GM18517 (cell line): ENCODE data around the gene DELE1.
"Not testable (repeated sequence)": the region's sequence is repeated elsewhere in the genome, so short reads cannot be mapped to it uniquely, and the experiment has no call there.

ENCODE experiments used
- ATAC-seq: cut with Tn5 transposase; IDR thresholded peaks from one replicate; pipeline ENCODE4 v1.9.1; 2021; ENCODE audit warnings: mild to moderate bottlenecking, moderate library complexity; ENCODE audit not compliant: unreplicated experiment

DELE1 gene

DNA sequence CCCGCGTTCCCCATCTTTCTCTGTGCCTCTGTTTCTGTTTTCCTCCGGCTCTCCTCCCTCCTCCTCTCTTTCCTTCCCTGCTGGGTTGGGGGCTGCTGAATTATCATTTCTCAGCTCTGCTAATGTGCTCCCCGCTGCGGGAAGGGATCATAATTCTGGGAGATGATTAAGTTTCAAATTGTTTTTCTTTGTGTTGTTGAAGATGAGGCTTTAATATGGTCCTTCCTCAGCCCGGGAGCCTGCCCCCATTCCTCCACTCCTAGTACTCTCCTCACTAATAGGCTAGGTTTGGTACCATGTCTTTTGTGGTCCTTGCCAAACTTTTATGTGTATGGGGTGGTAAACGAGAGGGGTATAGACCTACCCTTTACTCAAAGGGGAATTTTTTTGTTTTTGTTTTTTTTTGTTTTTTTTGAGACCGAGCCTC lies 39.8 kb upstream of the DELE1 start:
- ATAC-seq = no peak

GRCh38 chr5:141889282-141889871 lies 34.3 kb upstream of the DELE1 start:
- no peak for ATAC-seq

DNA sequence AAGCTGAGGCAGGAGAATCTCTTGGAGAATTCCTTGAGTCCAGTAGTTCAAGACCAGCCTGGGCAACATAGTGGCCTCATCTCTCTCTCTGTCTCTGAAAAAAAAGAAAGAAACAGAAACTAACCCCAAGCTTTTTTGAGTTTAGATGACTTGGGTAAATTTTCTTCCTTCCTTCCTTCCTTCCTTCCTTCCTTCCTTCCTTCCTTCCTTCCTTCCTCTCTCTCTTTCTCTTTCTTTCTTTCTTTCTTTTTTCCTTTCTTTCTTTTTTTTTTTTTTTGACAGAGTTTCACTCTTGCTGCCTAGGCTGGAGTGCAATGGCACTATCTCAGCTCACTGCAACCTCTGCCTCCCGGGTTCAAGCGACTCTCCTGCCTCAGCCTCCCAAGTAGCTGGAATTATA lies 33.2 kb upstream of the DELE1 start:
- not testable (repeated sequence) for ATAC-seq

- ATAC-seq = no peak
Observed at GRCh38 chr5:141897425-141897824, 26.2 kb upstream of the DELE1 start.

DNA sequence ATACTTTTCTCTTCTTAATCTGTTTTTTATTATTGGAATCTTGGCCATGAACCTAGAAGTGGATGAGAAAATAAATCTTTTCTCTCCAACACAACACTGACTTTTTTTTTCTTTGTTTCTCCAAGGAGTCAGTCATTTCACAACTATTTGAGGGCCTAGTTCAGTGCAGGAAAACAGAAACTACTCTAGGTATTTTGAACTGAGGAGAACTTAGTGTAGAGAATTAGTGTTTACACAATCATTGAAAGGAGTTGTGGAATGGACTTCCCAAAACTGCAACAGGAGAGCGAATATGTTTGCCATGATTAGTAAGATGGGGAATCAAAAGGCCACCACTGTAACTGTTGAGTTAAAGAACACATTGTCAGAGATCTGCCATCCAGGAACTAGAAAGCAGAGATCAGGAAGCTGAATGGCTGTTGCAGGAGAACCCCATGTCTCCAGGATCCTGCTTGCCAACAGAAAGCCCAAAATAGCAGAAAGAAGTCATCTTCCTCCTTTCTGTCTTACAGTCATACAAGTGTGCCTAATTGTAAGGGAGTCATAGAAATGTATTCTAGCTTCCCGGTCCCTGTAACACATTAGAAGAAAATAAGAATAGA lies 25.1 kb upstream of the DELE1 start:
- no peak for ATAC-seq

GRCh38 chr5:141902015-141902814 lies 21.5 kb upstream of the DELE1 start:
- ATAC-seq = no peak

GRCh38 chr5:141903261-141903660 lies 20.4 kb upstream of the DELE1 start:
- no peak for ATAC-seq

GRCh38 chr5:141904551-141904950 lies 19.1 kb upstream of the DELE1 start:
- ATAC-seq = no peak

DNA sequence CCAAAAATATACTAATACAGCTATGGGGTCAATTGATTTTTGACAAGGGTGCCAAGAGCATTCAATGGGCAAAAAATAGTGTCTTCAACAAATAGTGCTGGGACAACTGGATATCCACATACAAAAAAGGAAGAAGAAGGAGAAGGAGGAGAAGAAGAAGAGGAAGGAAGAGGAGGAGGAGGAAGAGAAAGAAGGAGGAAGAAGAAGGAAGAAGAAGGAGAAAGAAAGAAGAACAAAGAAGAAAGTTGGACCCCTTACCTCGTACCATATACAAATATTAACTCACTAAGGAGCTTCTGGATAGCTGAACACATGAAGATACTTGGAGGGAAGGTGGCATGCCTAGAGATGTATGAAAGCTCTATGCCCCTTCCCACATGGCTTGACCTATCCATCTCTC lies 17.2 kb upstream of the DELE1 start:
- no peak for ATAC-seq

GRCh38 chr5:141906972-141907371 lies 16.7 kb upstream of the DELE1 start:
- no peak for ATAC-seq

GRCh38 chr5:141908796-141909195 lies 14.9 kb upstream of the DELE1 start:
- ATAC-seq = no peak

DNA sequence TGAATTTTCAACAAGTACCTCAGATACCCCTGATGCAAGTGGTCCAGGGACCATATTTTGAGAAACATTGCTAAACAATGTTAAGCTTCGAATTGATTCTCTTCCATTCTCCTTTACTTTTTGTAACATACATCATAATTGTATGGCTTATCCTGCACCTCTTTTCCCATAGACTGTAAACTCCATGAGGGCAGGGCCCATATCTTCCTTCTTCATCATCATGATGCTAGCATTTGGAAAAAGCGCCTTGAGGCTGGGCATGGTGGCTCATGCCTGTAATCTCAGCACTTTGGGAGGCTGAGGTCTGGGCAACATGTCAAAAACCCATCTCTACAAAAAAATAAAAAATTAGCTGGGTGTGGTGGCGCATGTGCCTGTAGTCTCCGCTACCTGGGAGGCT lies 14.5 kb upstream of the DELE1 start:
- no peak for ATAC-seq

DNA sequence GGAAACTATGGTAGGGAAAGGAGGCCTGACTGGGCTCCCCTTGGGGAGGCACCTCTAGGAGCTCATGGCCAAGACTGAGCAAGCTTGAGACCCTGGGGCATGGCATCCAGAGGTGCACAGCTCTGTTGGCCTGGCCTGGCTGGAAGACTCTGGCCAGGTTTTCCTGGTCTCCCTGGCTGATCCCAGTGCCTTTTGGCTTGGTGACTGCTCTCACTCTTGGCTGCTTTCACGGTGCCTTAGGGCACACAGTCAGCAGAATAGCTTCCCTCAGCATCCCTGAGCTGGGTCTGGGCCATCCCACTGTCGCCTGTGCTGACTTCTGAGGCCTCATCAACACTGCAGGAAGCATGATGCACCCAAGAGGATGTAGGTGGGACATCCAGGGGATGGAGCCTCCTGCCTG lies 13.4 kb upstream of the DELE1 start:
- no peak for ATAC-seq

DNA sequence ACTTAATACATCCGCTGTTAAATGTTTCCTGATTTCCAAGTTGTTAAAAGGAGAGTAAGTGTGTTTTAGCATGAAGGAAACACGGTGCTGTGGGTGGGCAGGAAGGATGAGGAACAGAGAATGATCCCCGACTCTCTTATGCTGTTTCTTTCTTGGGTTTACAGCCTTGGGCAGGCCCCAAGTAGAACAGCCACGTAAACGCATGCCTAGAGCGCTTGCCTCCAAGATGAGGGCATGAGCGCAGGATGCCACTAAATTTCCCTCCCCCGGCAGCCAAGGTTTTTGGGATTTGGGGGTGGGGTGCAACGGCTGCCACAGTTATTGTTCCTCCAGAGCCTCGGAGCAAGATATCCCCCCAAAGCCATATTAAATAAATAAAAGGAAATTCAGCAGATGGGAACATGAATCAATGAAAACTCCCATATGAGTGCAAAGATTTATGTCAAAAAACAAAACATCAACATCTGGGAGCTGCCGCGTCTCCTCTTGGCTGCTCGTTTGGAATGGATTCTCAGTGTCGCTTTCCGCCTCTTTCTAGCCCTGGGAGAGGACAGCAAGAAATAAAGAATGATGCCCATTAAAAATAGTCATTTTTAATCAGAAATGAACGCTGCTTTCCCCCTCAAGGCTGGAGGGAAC lies 10.0 kb upstream of the DELE1 start:
- ATAC-seq = no peak

DNA sequence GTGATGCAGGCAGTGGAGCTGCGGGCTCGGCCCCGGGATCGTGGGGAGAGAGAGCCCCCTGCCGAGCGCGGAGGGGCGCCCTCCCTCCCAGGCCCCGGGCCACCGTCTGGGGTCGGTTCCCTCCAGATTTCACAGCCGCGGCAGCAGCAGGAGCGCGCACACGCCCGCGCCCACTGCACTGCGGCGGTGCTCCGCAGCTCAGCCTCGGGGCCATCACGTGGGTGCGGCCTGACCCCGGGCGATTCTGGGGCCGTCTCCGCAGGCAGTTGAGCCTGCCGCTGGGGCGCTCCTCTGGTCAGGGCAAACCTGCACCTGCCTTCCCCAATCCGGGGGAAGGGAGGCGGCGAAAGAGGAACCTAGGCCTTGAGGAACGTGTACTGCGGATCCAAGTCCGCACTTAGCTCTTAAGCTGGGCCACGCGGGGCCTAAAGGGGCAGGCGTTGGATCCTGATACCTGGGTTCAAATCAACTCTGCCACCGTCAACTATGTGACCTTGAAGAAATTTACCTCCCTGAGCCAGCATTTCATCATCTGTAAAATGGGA lies 9.4 kb upstream of the DELE1 start:
- ATAC-seq = no peak

DNA sequence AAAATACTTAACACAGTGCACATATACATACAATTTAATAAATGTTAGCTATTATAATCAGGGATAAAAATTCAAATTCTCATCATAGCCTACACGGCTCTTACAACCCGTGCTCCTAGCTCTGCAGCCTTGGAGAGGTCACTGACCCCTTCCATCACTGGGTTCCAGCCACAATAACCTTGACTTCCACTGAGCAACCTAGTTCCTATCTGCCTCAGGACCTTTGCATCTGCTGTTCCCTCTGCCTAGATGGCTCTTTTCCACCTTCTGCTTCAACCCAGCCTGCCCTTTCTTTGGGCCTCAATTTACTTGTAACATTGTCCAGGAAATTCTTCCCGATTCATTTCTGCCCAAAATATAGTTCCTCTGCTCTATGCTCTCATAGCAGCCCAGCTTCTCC lies 8.9 kb upstream of the DELE1 start:
- no peak for ATAC-seq

- no peak for ATAC-seq
Observed at GRCh38 chr5:141915881-141916336, 7.8 kb upstream of the DELE1 start.

DNA sequence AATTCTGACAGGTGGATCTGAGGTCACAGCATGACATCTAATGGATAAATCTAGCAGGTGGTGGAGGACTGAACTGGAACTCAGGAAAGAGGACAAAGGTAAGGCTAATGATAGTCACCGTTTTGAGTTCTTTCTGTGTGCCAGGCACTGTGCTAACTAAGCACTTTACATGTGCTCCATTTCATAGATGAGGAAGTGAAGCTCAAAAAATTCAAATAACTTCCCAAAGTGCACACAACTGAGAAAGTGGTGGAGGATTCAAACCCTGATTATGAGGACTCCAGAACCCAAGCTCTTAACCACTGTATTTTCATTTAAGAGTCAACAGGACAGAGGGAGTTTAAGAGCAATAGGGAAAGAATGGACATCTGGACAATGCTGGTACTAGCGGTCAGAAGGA lies 7.1 kb upstream of the DELE1 start:
- ATAC-seq = no peak

- ATAC-seq = no peak
Observed at GRCh38 chr5:141917760-141918159, 5.9 kb upstream of the DELE1 start.

DNA sequence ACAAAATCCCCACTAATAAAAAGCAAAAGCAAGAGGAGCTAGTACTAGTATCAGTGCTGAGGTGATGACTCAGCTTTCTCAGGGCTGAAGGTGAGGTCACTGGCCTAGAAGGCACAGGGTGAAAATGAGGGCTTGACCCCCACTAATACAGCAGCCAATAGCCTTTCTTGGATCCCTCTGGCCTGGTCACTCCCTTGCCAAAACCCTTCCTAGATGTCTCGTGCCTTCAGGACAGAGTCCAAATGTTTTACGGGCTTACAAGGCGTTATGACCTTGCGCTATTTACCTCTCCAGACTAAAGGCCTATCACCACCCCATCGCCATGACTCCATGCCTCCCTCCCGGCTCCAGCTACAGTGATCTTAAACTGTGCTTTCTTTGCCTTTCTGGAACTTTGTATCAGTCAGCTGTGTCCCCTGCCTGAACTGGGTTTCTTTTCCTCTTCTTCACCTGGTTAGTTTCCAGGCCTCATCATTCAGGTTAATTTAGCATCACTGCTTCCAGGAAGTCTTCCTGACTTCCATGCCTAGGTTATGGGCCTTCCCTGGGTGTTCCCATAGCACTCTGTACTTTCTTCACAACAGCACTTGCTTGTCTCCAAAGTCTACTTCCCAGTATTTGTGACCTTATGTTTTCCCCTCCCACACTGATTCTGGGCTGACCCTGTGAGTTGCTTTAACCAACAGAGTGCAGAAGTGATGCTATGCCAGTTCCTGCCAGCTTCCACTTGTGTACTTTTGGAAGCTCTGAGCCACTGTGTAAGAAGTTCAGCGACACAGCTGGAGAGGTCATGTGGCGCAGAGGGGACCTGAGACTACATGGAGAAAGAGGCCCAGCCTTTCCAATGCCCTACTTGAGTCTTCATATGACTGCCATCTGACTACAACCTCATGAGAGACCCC lies 4.2 kb upstream of the DELE1 start:
- no peak for ATAC-seq
